Measurements from ENCODE around the gene NKTR. TPM values are rescaled to one million over a fixed set of nuclear protein-coding genes. Genes with fewer than 3 reads are reported as not detected.

NKTR gene
- total and polyA plus RNA-seq, 2 experiments from 2014 or later: 81.3 to 117 TPM

- H4K20me1 ChIP-seq (replicated peaks; ENCODE audit: insufficient read depth): no peaks in the 10 kb centered on the region
- no peaks in the 10 kb centered on the region; the same call in 1 of the 2 replicates for H3K4me1 ChIP-seq (ENCODE audit: insufficient read depth)
- no peak for TF ChIP-seq NANOG (IDR thresholded peaks at IDR 0.05; ENCODE audit: borderline replicate concordance)
- peak; percentile 20 to 70 for TF ChIP-seq CTCF (conservative IDR thresholded peaks at IDR 0.05; ENCODE audit: low read depth in 2 of 2)
- H3K9me2 ChIP-seq (ENCODE audit: insufficient read depth): no peaks in the 10 kb centered on the region
- peaks cover 4% of the 10 kb centered on the region for H3K27me3 Mint-ChIP-seq (ENCODE audit: insufficient read depth, low read depth, poor library complexity)
- peaks cover 5% of the 10 kb centered on the region; the same call in 2 of the 3 replicates for H3K36me3 Mint-ChIP-seq (ENCODE audit: low read depth)
- peaks cover 9% of the 10 kb centered on the region; the same call in 1 of the 3 replicates for H3K4me1 Mint-ChIP-seq
- no peak overlapping the region for H3K4me3 Mint-ChIP-seq
- H3K36me3 ChIP-seq (ENCODE audit: insufficient read depth): no peaks in the 10 kb centered on the region
- peak; percentile 51 for DNase-seq (ENCODE audit: low spot score)
- no peak overlapping the region for H3K4me3 ChIP-seq
- H3K4me2 ChIP-seq: no peak overlapping the region
- H3K9me3 Mint-ChIP-seq: no peaks in the 10 kb centered on the region
- no peak overlapping the region for H3K27ac ChIP-seq (ENCODE audit: low read depth)
- no peak overlapping the region for H2AFZ ChIP-seq
- no peaks in the 10 kb centered on the region for H3K79me2 ChIP-seq (replicated peaks; ENCODE audit: insufficient read depth)
- H3F3A ChIP-seq (replicated peaks; ENCODE audit: low read depth): no peaks in the 10 kb centered on the region
- H3K27ac Mint-ChIP-seq: no peak overlapping the region
- H3K27me3 ChIP-seq (ENCODE audit: insufficient read depth): no peaks in the 10 kb centered on the region
- ATAC-seq: peak; percentile 48
Observed at GRCh38 chr3:42660898-42661297, 60.4 kb downstream of the NKTR start.

- Mint-ChIP-seq H3K9me3 (no peaks in the 10 kb centered on the region), H3K4me1 (0 out of 3 replicates have a peak, but pooled peaks cover 3% of the 10 kb centered on the region), H3K27ac (no peak overlapping the region), H3K4me3 (no peak overlapping the region), H3K27me3 (ENCODE audit: insufficient read depth, low read depth, poor library complexity) (peaks cover 4% of the 10 kb centered on the region), H3K36me3 (ENCODE audit: low read depth) (peaks cover 5% of the 10 kb centered on the region; the same call in 2 of the 3 replicates)
- no peak overlapping the region for H2AFZ ChIP-seq
- H3F3A ChIP-seq (replicated peaks; ENCODE audit: low read depth): no peaks in the 10 kb centered on the region
- H3K9me2 ChIP-seq (ENCODE audit: insufficient read depth): no peaks in the 10 kb centered on the region
- no peak overlapping the region for H3K4me2 ChIP-seq
- DNase-seq (ENCODE audit: low spot score) (no peak), ATAC-seq (no peak)
- TF ChIP-seq EZH2 (IDR thresholded peaks at IDR 0.05; ENCODE audit: low read depth, unreplicated experiment) (no peak), JUNB (IDR thresholded peaks at IDR 0.05; ENCODE audit: unreplicated experiment) (no peak), NANOG (IDR thresholded peaks at IDR 0.05; ENCODE audit: borderline replicate concordance) (no peak), ETS1 (IDR thresholded peaks at IDR 0.05) (no peak)
- H3K27me3 ChIP-seq (ENCODE audit: insufficient read depth): no peaks in the 10 kb centered on the region
- no peaks in the 10 kb centered on the region for H3K79me2 ChIP-seq (replicated peaks; ENCODE audit: insufficient read depth)
- no peak overlapping the region for H3K4me3 ChIP-seq
- no peak overlapping the region for H3K27ac ChIP-seq (ENCODE audit: low read depth)
- H3K36me3 ChIP-seq (ENCODE audit: insufficient read depth): no peaks in the 10 kb centered on the region
- no peaks in the 10 kb centered on the region for H3K4me1 ChIP-seq (ENCODE audit: insufficient read depth)
- no peaks in the 10 kb centered on the region for H4K20me1 ChIP-seq (replicated peaks; ENCODE audit: insufficient read depth)
Observed at GRCh38 chr3:42661593-42662022, 61.1 kb downstream of the NKTR start.

- no peaks in the 10 kb centered on the region for H3K9me3 Mint-ChIP-seq
- no peak for ATAC-seq
- TF ChIP-seq ZNF462 (CRISPR knock-in tag; IDR thresholded peaks at IDR 0.05): no peak
Observed at GRCh38 chr3:42662037-42662812, 61.7 kb downstream of the NKTR start.

More at GRCh38 chr3:42662037-42662812, 61.7 kb downstream of the NKTR start:
- Histone ChIP-seq H3K27me3 (ENCODE audit: insufficient read depth) (no peaks in the 10 kb centered on the region), H3K4me2 (no peak overlapping the region), H3K4me3 (no peak overlapping the region), H3K79me2 (replicated peaks; ENCODE audit: insufficient read depth) (no peaks in the 10 kb centered on the region), H3F3A (replicated peaks; ENCODE audit: low read depth) (no peaks in the 10 kb centered on the region), H3K27ac (ENCODE audit: low read depth) (no peak overlapping the region), H3K4me1 (ENCODE audit: insufficient read depth) (no peaks in the 10 kb centered on the region), H3K9me2 (ENCODE audit: insufficient read depth) (no peaks in the 10 kb centered on the region), H3K36me3 (ENCODE audit: insufficient read depth) (no peaks in the 10 kb centered on the region), H4K20me1 (replicated peaks; ENCODE audit: insufficient read depth) (no peaks in the 10 kb centered on the region), H2AFZ (no peak overlapping the region)
- Mint-ChIP-seq H3K4me3 (no peak overlapping the region), H3K36me3 (ENCODE audit: low read depth) (peaks cover 5% of the 10 kb centered on the region; the same call in 2 of the 3 replicates), H3K27me3 (ENCODE audit: insufficient read depth, low read depth, poor library complexity) (peaks cover 4% of the 10 kb centered on the region), H3K27ac (no peak overlapping the region), H3K4me1 (peaks cover 4% of the 10 kb centered on the region; the same call in 2 of the 3 replicates)
- DNase-seq (ENCODE audit: low spot score): no peak

Measured in GM23338 (cell line).